A673 (cell line): ENCODE data around the gene HLA-DQA1. TPM values are rescaled to one million over a fixed set of nuclear protein-coding genes. Genes with fewer than 3 reads are reported as not detected.

Experiments
- BruUV-seq: library from RNA; stranded (reverse); fragments of 400-500 nt; replicated peaks from 2 replicates; lab custom pipeline; 2021; lab: Mats Ljungman, UMichigan
- CTCF ChIA-PET: fragments of 300-600 bp; sonication (Branson Sonifier 250); formaldehyde crosslinking; loops from one replicate; lab custom pipeline; 2022; ENCODE audit warnings: antibody characterized with exemption; lab: Charles Lee
- POLR2A ChIA-PET: fragments of 300-600 bp; sonication (Branson Sonifier 250); formaldehyde crosslinking; loops from one replicate; lab custom pipeline; 2022; ENCODE audit warnings: antibody characterized with exemption; ENCODE audit not compliant: low non-redundant PET; lab: Charles Lee
- DNase-seq: peaks from one replicate; pipeline ENCODE4 v3.0.0-alpha.2; 2015; ENCODE audit warnings: low spot score
- H3K27ac ChIP-seq: fragments of 200-600 bp; sonication (generic); 2 replicates; pipeline ENCODE4 v1.5.1; 2016; ENCODE audit warnings: mixed run types, low read depth, mild to moderate bottlenecking, mixed read lengths, antibody characterized with exemption, low read length; ENCODE audit not compliant: poor library complexity, severe bottlenecking
- H3K27me3 ChIP-seq: fragments of 200-600 bp; sonication (generic); replicated peaks from 2 replicates; pipeline ENCODE4 v1.6.1; 2017; ENCODE audit warnings: mixed run types, low read depth, mild to moderate bottlenecking, mixed read lengths, antibody characterized with exemption, low read length; ENCODE audit not compliant: insufficient read depth, poor library complexity
- H3K36me3 ChIP-seq: fragments of 200-600 bp; sonication (generic); 2 replicates; pipeline ENCODE4 v1.6.1; 2016; ENCODE audit warnings: mixed run types, mild to moderate bottlenecking, mixed read lengths, antibody characterized with exemption, low read length; ENCODE audit not compliant: insufficient read depth, poor library complexity, severe bottlenecking
- H3K4me1 ChIP-seq: fragments of 200-600 bp; sonication (generic); 2 replicates; pipeline ENCODE4 v1.6.1; 2017; ENCODE audit warnings: mixed run types, mild to moderate bottlenecking, mixed read lengths, antibody characterized with exemption, low read length; ENCODE audit not compliant: insufficient read depth, poor library complexity, severe bottlenecking
- H3K4me3 ChIP-seq: fragments of 200-600 bp; sonication (generic); 2 replicates; pipeline ENCODE4 v1.5.1; 2016; ENCODE audit warnings: low read depth, mixed run types, mild to moderate bottlenecking, mixed read lengths, low read length; ENCODE audit not compliant: poor library complexity, severe bottlenecking
- H3K9me3 ChIP-seq: fragments of 200-600 bp; sonication (generic); 2 replicates; pipeline ENCODE4 v1.6.1; 2016; ENCODE audit warnings: mixed run types, low read depth, mild to moderate bottlenecking, mixed read lengths, antibody characterized with exemption, low read length; ENCODE audit not compliant: poor library complexity, severe bottlenecking
- CTCF ChIP-seq: fragments of 300-800, 200-600 bp; sonication (generic); conservative IDR thresholded peaks from 2 replicates; pipeline ENCODE4 v1.5.1; 2017; ENCODE audit warnings: low read depth, mild to moderate bottlenecking, antibody characterized with exemption, low read length, moderate library complexity, mixed read lengths
- EZH2 ChIP-seq: fragments of 200-600 bp; sonication (generic); IDR thresholded peaks from 2 replicates; pipeline ENCODE4 v1.6.1; 2017; ENCODE audit warnings: borderline replicate concordance, low read depth, mild to moderate bottlenecking, mixed read lengths, antibody characterized with exemption, low read length; ENCODE audit not compliant: poor library complexity, severe bottlenecking
- intact Hi-C: fragments of 100-400 bp; cut with micrococcal nuclease; formaldehyde crosslinking; loops from one replicate; pipeline ENCODE4 v1.10.0; 2022; ENCODE audit not compliant: unreplicated experiment
- total RNA-seq: library from RNA; stranded (reverse); gene quantifications from 2 replicates; pipeline ENCODE4 v1.2.3, GENCODE V29; 2021

The HLA-DQA1 gene
- total RNA-seq, 1 experiment from 2014 or later = not detected

DNA sequence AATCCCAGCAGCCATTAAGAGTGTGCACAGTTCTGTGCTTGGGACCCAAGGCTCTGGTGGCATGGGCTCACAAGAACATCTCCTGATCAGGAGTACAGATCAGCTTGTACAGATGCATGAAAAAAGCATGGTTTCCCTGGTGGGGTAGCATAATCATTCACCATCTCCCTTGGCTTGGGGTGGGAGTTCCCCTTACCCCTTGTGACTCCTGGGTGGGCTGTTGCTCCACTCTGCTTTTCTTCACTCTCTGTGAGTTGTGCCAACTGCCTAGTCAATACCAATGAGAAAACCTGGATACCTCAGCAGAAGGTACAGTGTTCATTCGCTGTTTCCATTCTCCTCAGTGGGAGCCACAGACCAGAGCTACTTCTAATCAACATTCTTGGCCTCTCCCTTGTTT, 42.8 kb downstream of the HLA-DQA1 start:
- ChIA-PET CTCF (no interaction called here), POLR2A (no interaction called here)
- intact Hi-C loops = no loop called here
- no TSS peak for BruUV-seq
- Histone ChIP-seq H3K9me3 (no peaks in the 10 kb centered on the region), H3K27me3 (peaks cover 21% of the 10 kb centered on the region), H3K36me3 (no peaks in the 10 kb centered on the region), H3K4me1 (no peaks in the 10 kb centered on the region), H3K4me3 (no peak overlapping the region), H3K27ac (no peak overlapping the region)
- TF ChIP-seq EZH2 (no peak), CTCF (no peak)
- DNase-seq = no peak

- no peak for DNase-seq
- no TSS peak for BruUV-seq
- intact Hi-C loops = no loop called here
- Histone ChIP-seq H3K4me1 (no peaks in the 10 kb centered on the region), H3K36me3 (no peaks in the 10 kb centered on the region), H3K4me3 (no peak overlapping the region), H3K27me3 (peaks cover 48% of the 10 kb centered on the region), H3K9me3 (no peaks in the 10 kb centered on the region), H3K27ac (no peak overlapping the region)
- CTCF ChIA-PET = no interaction called here
- TF ChIP-seq CTCF = no peak
- TF ChIP-seq EZH2 = no peak
- POLR2A ChIA-PET = no interaction called here
These were observed 47.0 kb downstream of the HLA-DQA1 start for GRCh38 chr6:32684246-32684645.

- no peak for TF ChIP-seq EZH2
- TF ChIP-seq CTCF = no peak
- POLR2A ChIA-PET = no interaction called here
- H3K4me3 ChIP-seq = no peak overlapping the region
- no peaks in the 10 kb centered on the region for H3K9me3 ChIP-seq
- CTCF ChIA-PET = no interaction called here
- no TSS peak for BruUV-seq
- no peak overlapping the region for H3K27ac ChIP-seq
- intact Hi-C loops = no loop called here
- H3K4me1 ChIP-seq = no peaks in the 10 kb centered on the region
- DNase-seq = no peak
- peaks cover 60% of the 10 kb centered on the region for H3K27me3 ChIP-seq
- H3K36me3 ChIP-seq = no peaks in the 10 kb centered on the region
These were observed 48.4 kb downstream of the HLA-DQA1 start for GRCh38 chr6:32685603-32686002.
